Smooth muscle cell (in vitro differentiated cells): ENCODE data around the gene GALK1. TPM values are rescaled to one million over a fixed set of nuclear protein-coding genes. Genes with fewer than 3 reads are reported as not detected.
A peak's percentile ranks its signal among the peaks of the same experiment; 100 is the strongest.

Experiments used
- DNase-seq: peaks from one replicate; lab custom pipeline; 2025; ENCODE audit not compliant: unreplicated experiment; lab: John Stamatoyannopoulos, UW
- H2AFZ ChIP-seq: fragments of 200-600 bp; sonication (generic); 2 replicates; pipeline ENCODE4 v1.6.0; 2016; ENCODE audit warnings: antibody characterized with exemption, low read depth, mild to moderate bottlenecking
- H3F3A ChIP-seq: fragments of 200-600 bp; sonication (generic); 2 replicates; pipeline ENCODE4 v1.6.0; 2017; ENCODE audit warnings: antibody characterized with exemption, low read depth
- H3K27ac ChIP-seq: fragments of 200-600 bp; sonication (generic); 2 replicates; pipeline ENCODE4 v1.5.1; 2016; ENCODE audit warnings: low read depth, mild to moderate bottlenecking
- H3K27me3 ChIP-seq: fragments of 200-600 bp; sonication (generic); 2 replicates; pipeline ENCODE4 v1.6.1; 2016; ENCODE audit warnings: low read depth, mild to moderate bottlenecking
- H3K36me3 ChIP-seq: fragments of 200-600 bp; sonication (generic); 2 replicates; pipeline ENCODE4 v1.5.1; 2016; ENCODE audit warnings: low read depth
- H3K4me1 ChIP-seq: fragments of 200-600 bp; sonication (generic); 2 replicates; pipeline ENCODE4 v1.5.1; 2016; ENCODE audit warnings: low read depth
- H3K4me2 ChIP-seq: fragments of 200-600 bp; sonication (generic); 2 replicates; pipeline ENCODE4 v1.6.0; 2016; ENCODE audit warnings: mild to moderate bottlenecking
- H3K4me3 ChIP-seq: fragments of 200-600 bp; sonication (generic); 2 replicates; pipeline ENCODE4 v1.5.1; 2016; ENCODE audit warnings: mild to moderate bottlenecking
- H3K79me2 ChIP-seq: fragments of 200-600 bp; sonication (generic); 2 replicates; pipeline ENCODE4 v1.6.0; 2016; ENCODE audit warnings: low read depth, mild to moderate bottlenecking
- H3K9ac ChIP-seq: fragments of 200-600 bp; sonication (generic); 2 replicates; pipeline ENCODE4 v1.6.0; 2016; ENCODE audit warnings: low read depth
- H3K9me3 ChIP-seq: fragments of 200-600 bp; sonication (generic); replicated peaks from 2 replicates; pipeline ENCODE4 v1.5.1; 2016; ENCODE audit warnings: low read depth
- H4K20me1 ChIP-seq: fragments of 200-600 bp; sonication (generic); 2 replicates; pipeline ENCODE4 v1.6.0; 2016; ENCODE audit warnings: low read depth
- WGBS: methylation state at CpG from one replicate; pipeline ENCODE4 v1.1.7; 2016; ENCODE audit warnings: low lambda C conversion rate; 5-methylcytosine and 5-hydroxymethylcytosine counted together
- polyA plus RNA-seq: library from polyadenylated mRNA; unstranded; fragments of >200 nt; fragmentation: Nextera tagmentation; extraction: Ambion mirVana; gene quantifications from 2 replicates; pipeline ENCODE4 v1.2.1, GENCODE V29; 2016
- total RNA-seq: library from RNA; depleted of rRNA; stranded (reverse); fragments of >200 nt; gene quantifications from 2 replicates; pipeline ENCODE4 v1.2.3, GENCODE V29; 2014
- TF ChIP-seq, protein P1 (sequence below): fragments of 200-600 bp; sonication (generic); IDR thresholded peaks from 2 replicates; pipeline ENCODE4 v1.5.1; 2017; ENCODE audit warnings: borderline replicate concordance, mild to moderate bottlenecking, antibody characterized with exemption; ENCODE audit not compliant: insufficient read depth, poor library complexity, severe bottlenecking

Gene GALK1
- total and polyA plus RNA-seq, 2 experiments from 2014 or later: 31.1 to 108 TPM

DNA sequence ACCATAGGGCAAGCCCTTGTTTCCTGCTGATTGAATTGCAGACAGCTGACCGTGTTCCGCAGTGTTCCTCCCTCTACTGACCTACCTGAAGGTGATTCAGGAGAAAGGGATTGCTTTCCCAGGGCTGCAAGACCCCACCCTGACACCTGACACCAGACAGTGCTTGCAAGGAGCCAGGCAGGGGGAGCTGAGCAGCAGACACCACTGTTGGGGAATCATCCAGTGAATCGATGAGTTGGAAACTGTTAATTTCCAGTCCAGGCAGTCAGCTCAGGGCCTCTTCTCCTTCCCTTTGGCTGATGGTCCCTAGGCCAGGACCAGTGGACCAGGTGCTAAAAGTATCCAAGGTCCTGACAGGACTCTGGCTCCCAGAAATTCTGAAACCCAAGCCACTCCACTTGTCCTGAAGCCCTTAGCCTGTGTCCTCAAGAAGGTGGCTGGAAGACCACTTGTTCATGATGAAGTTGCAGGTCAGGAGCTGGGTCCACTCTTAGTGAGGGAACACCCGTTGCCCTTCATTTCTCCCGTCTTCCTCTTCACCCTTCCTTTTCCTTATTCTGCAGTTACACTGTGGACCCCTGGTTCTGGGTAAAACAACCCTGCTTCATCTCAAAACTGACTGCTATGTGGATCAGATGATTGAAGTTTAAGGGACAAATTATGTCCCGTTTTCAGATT is 10.1 kb upstream of the GALK1 start:
- Histone ChIP-seq H3F3A (peaks cover 29% of the 10 kb centered on the region), H3K4me1 (peaks cover 12% of the 10 kb centered on the region), H3K4me2 (no peak overlapping the region), H3K9ac (no peak overlapping the region), H2AFZ (no peak overlapping the region), H3K27ac (peak overlapping the region; percentile 0), H3K79me2 (peaks cover 23% of the 10 kb centered on the region), H4K20me1 (peaks cover 47% of the 10 kb centered on the region), H3K4me3 (no peak overlapping the region), H3K9me3 (no peaks in the 10 kb centered on the region), H3K27me3 (no peaks in the 10 kb centered on the region), H3K36me3 (no peaks in the 10 kb centered on the region)
- WGBS: 84% methylated on average over 6 of the region's 6 CpGs
- TF ChIP-seq, protein P1, sequence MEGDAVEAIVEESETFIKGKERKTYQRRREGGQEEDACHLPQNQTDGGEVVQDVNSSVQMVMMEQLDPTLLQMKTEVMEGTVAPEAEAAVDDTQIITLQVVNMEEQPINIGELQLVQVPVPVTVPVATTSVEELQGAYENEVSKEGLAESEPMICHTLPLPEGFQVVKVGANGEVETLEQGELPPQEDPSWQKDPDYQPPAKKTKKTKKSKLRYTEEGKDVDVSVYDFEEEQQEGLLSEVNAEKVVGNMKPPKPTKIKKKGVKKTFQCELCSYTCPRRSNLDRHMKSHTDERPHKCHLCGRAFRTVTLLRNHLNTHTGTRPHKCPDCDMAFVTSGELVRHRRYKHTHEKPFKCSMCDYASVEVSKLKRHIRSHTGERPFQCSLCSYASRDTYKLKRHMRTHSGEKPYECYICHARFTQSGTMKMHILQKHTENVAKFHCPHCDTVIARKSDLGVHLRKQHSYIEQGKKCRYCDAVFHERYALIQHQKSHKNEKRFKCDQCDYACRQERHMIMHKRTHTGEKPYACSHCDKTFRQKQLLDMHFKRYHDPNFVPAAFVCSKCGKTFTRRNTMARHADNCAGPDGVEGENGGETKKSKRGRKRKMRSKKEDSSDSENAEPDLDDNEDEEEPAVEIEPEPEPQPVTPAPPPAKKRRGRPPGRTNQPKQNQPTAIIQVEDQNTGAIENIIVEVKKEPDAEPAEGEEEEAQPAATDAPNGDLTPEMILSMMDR: no peak
- DNase-seq: no peak

- TF ChIP-seq, protein P1: no peak
- Histone ChIP-seq H3K27me3 (no peaks in the 10 kb centered on the region), H3K4me3 (no peak overlapping the region), H3K36me3 (no peaks in the 10 kb centered on the region), H3K9ac (no peak overlapping the region), H3K4me2 (no peak overlapping the region), H3F3A (peaks cover 29% of the 10 kb centered on the region), H3K9me3 (no peaks in the 10 kb centered on the region), H3K79me2 (peaks cover 23% of the 10 kb centered on the region), H3K27ac (no peak overlapping the region), H4K20me1 (peaks cover 47% of the 10 kb centered on the region), H3K4me1 (peaks cover 10% of the 10 kb centered on the region), H2AFZ (no peak overlapping the region)
- DNase-seq: no peak
- WGBS: 90% methylated on average over 4 of the region's 4 CpGs
Measured at GRCh38 chr17:75774471-75774990, 9.5 kb upstream of the GALK1 start.

- Histone ChIP-seq H3K27me3 (no peaks in the 10 kb centered on the region), H3K27ac (no peak overlapping the region), H4K20me1 (peaks cover 41% of the 10 kb centered on the region), H3K4me2 (no peak overlapping the region), H3K9ac (no peak overlapping the region), H3K9me3 (no peaks in the 10 kb centered on the region), H2AFZ (no peak overlapping the region), H3F3A (peaks cover 29% of the 10 kb centered on the region), H3K36me3 (no peaks in the 10 kb centered on the region), H3K4me3 (no peak overlapping the region), H3K79me2 (peaks cover 18% of the 10 kb centered on the region), H3K4me1 (peaks cover 10% of the 10 kb centered on the region)
- DNase-seq: no peak
- WGBS: 91% methylated on average over 15 of the region's 15 CpGs
- TF ChIP-seq, protein P1: peak; percentile 3
Measured at GRCh38 chr17:75773808-75774470, 8.9 kb upstream of the GALK1 start.
